Aorta (tissue), 5 donors: Measurements from ENCODE around the gene NKAPL. TPM values are rescaled to one million over a fixed set of nuclear protein-coding genes. Genes with fewer than 3 reads are reported as not detected.

Experiments
- ATAC-seq: fragments of 200-7000 bp; cut with Tn5 transposase; one replicate; pipeline ENCODE4 v1.9.1; 2022; ENCODE audit warnings: moderate library complexity; ENCODE audit not compliant: low FRiP score
- DNase-seq, 2 donors: peaks; one replicate each; pipeline ENCODE4 v3.0.0-alpha.2; 2020
- H3K27ac ChIP-seq, 2 donors: one replicate each; pipeline ENCODE4 v1.5.1; 2013; ENCODE audit warnings: low read length in 2 of 2, mild to moderate bottlenecking in 2 of 2, moderate library complexity in 2 of 2, control low read depth in 1 of 2, inconsistent platforms in 1 of 2, low read depth in 1 of 2
- H3K27me3 ChIP-seq, 2 donors: one replicate each; pipeline ENCODE4 v1.6.1; 2013; ENCODE audit warnings: control low read depth in 1 of 2, low read length in 1 of 2, mild to moderate bottlenecking in 1 of 2, moderate library complexity in 1 of 2; ENCODE audit not compliant: insufficient read depth in 2 of 2, control insufficient read depth in 1 of 2
- H3K36me3 ChIP-seq, 2 donors: one replicate each; pipeline ENCODE4 v1.6.1; 2013; ENCODE audit warnings: control low read depth in 1 of 2, low read length in 1 of 2, mild to moderate bottlenecking in 1 of 2; ENCODE audit not compliant: insufficient read depth in 2 of 2, control insufficient read depth in 1 of 2
- H3K4me1 ChIP-seq, 2 donors: one replicate each; pipeline ENCODE4 v1.6.1; 2013; ENCODE audit warnings: low read length in 2 of 2, control low read depth in 1 of 2, mild to moderate bottlenecking in 1 of 2, moderate library complexity in 1 of 2; ENCODE audit not compliant: insufficient read depth in 2 of 2, control insufficient read depth in 1 of 2
- H3K4me3 ChIP-seq, 2 donors: one replicate each; pipeline ENCODE4 v1.5.1; 2013; ENCODE audit warnings: low read length in 2 of 2, control low read depth in 1 of 2, mild to moderate bottlenecking in 1 of 2
- H3K9me3 ChIP-seq: one replicate; pipeline ENCODE4 v1.6.1; 2013; ENCODE audit warnings: mild to moderate bottlenecking, low read length; ENCODE audit not compliant: control insufficient read depth
- WGBS, 2 donors: extraction: QIAGEN DNeasy Blood & Tissue Kit; methylation state at CpG; one replicate each; pipeline ENCODE4 v1.1.7; 2013; 5-methylcytosine and 5-hydroxymethylcytosine counted together
- intact Hi-C, 2 donors: fragments of 100-400 bp; cut with DNase I; formaldehyde crosslinking; loops; one replicate each; pipeline versions ENCODE4 v1.14.2 to v1.15.0; 2022
- polyA plus RNA-seq, 2 donors: library from polyadenylated mRNA; stranded (reverse); fragments of 200-250 nt; gene quantifications; one replicate each; pipeline ENCODE4 v1.2.3, GENCODE V29; 2013
- total RNA-seq, 2 donors: library from RNA; stranded (reverse); fragmentation: NEBNext Ultra II Directional; extraction: Animal tissue kit (Norgen Biotek cat#: 25700); gene quantifications; one replicate each; pipeline ENCODE4 v1.2.1, GENCODE V29; 2021
- donor health status: healthy with polysubstance abuse.
- donor health status: Bipolar disorder and iron deficiency.
- donor health status: DM: no; HTN: no; CAD: no.
- donor health status: DM: no; HTN: no; CAD: no.
- donor health status: DM: yes; HTN: yes; CAD: no.

NKAPL gene
- total and polyA plus RNA-seq, 4 donors: 1.6 to 4.3 (median 2.6) TPM

DNA sequence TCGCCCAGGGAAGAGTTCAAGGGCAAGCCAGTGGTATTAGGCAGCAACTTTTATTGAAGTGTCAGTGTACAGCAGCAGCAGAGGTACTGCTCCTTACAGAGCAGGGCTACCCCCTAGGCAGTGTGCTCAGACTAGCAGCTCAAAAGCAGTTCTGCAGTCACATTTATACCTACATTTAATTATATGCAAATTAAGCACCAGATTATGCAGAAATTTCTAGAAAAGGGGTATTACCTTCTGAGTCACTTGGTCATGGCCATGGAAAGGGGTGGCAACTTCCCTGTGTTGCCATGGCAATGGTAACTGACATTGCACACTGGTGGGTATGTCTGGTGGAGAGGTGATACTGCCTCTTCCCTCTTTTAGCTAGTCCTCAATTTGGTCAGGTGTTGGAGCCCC is 5.0 kb upstream of the NKAPL start:
- H3K4me3 ChIP-seq: no peak overlapping the region
- ATAC-seq (no peak), DNase-seq (no peak)
- intact Hi-C loops: loop anchor here (5.0 to 10.0 kb wide), 4 partner anchors 37 to 119 kb away; partner anchors contain the start of gene ZKSCAN8 (in 1 of the 2)
- H3K27me3 ChIP-seq: no peaks in the 10 kb centered on the region
- no peaks in the 10 kb centered on the region for H3K9me3 ChIP-seq
- 68 to 72% methylated on average over 1 of the region's 1 CpG for WGBS, 2 donors
- no peak overlapping the region for H3K27ac ChIP-seq
- no peaks in the 10 kb centered on the region for H3K4me1 ChIP-seq
- no peaks in the 10 kb centered on the region for H3K36me3 ChIP-seq

DNA sequence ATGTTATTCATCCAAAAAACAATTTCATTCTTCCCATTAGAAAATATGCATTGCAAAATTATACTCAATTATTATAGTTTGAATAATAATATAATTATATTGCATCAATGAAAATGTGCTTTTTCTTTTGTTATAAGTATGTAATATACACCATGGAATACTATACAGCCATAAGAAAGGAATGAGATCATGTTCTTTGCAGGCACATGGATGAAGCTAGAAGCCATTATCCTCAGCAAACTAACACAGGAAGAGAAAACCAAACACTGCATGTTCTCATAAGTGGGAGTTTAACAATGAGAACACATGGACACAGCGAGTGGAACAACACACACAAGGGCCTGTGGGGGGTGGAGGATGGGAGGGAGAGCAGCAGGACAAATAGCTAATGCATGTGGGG is 2.1 kb upstream of the NKAPL start:
- intact Hi-C loops: loop anchor here (10.0 kb wide), 3 partner anchors 98 to 122 kb away; partner anchors contain the start of gene ZKSCAN8 (in 1 of the 2)
- Histone ChIP-seq H3K9me3 (peaks cover 3% of the 10 kb centered on the region), H3K36me3 (no peaks in the 10 kb centered on the region), H3K27ac (no peak overlapping the region), H3K4me1 (no peaks in the 10 kb centered on the region), H3K4me3 (no peak overlapping the region), H3K27me3 (no peaks in the 10 kb centered on the region)
- WGBS, 2 donors: 0% methylated on average over 1 of the region's 1 CpG
- ATAC-seq: no peak
- no peak for DNase-seq

DNA sequence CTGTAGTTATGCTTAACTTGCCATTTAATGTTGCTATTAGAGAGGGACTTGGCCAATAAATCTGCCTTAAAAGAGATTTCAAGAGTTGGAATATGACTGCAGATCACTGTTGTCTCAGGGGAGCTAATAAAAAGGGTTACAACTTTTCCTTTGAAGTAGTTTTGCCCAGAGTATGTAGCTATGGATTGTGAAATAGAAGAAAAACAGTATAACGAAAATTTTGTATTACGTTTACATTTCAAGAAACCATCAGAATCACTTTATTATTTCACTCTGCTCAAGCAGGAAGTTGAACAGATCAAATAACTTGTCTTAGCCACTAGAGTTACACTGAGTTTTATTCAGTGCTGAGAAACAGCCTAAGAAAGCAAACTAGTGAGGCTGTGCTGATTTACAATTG is 4.8 kb downstream of the NKAPL start:
- ATAC-seq (no peak), DNase-seq (no peak)
- no peaks in the 10 kb centered on the region for H3K36me3 ChIP-seq
- H3K27ac ChIP-seq: no peak overlapping the region
- intact Hi-C loops: no loop called here
- H3K4me1 ChIP-seq: peaks cover 0 to 3% of the 10 kb centered on the region in 2 donors
- peaks cover 3% of the 10 kb centered on the region for H3K9me3 ChIP-seq
- WGBS, 2 donors: 38 to 46% methylated on average over 2 of the region's 2 CpGs
- H3K4me3 ChIP-seq: no peak overlapping the region
- no peaks in the 10 kb centered on the region for H3K27me3 ChIP-seq

DNA sequence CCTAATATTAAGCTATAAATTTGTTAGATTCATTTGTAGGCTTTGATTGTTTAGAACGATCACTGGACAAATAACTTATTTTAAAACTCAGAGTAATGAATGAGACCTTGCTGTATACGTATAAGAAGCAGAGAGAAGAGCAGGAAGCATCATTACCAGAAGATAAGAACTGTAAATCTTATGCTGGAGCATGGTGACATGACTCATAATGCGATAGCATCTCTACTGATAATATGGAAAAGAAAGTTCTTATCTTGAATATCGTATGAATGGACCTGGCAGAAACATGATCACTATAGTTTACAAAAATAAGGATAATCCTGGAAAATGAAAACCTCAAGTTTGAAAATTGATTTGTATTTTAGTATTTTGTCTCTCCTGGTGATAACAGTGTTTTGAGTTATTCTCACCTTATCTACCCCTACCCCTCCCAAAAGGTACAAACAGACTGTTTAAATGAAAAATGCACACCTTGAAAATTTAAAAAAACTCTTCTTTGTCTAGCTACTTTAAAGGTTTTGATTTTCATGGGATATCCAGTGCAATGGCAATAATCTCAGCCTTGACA is 5.8 kb downstream of the NKAPL start:
- Histone ChIP-seq H3K4me3 (no peak overlapping the region), H3K27me3 (no peaks in the 10 kb centered on the region), H3K36me3 (no peaks in the 10 kb centered on the region), H3K4me1 (peaks cover 0 to 3% of the 10 kb centered on the region in 2 donors), H3K9me3 (peaks cover 3% of the 10 kb centered on the region), H3K27ac (no peak overlapping the region)
- intact Hi-C loops: loop anchor here in 1 of 2 donors (5.0 kb wide), 2 partner anchors 38 to 72 kb away; partner anchors contain the start of genes ZSCAN31 and ZSCAN9
- 62 to 67% methylated on average over 4 of the region's 4 CpGs for WGBS, 2 donors
- ATAC-seq (no peak), DNase-seq (no peak)

DNA sequence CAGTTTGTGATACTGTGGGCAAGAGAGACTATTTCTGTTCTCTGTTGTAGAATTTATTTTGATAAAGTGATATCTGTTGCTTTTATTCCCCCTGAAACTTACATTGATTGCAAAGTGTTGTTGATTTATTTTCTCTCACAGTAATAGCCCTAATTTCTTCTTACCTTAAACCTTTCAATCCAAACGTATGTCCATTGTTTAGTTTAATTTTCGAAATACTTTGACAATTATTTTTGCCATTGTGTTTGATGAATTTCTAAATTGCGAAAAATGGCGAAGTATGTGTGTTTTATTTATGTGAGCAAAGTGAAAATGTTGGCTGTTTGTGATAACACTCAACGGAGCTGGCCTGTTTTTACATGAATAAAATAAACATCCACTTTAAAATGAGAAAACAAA is 7.5 kb downstream of the NKAPL start:
- 4 to 5% methylated on average over 5 of the region's 5 CpGs for WGBS, 2 donors
- peaks cover 0 to 3% of the 10 kb centered on the region in 2 donors for H3K4me1 ChIP-seq
- H3K27ac ChIP-seq: no peak overlapping the region
- ATAC-seq (no peak), DNase-seq (no peak)
- H3K9me3 ChIP-seq: no peaks in the 10 kb centered on the region
- intact Hi-C loops: loop anchor here in 1 of 2 donors (5.0 kb wide), 2 partner anchors 39 to 71 kb away; partner anchors contain the start of genes ZSCAN31 and ZSCAN9
- peak overlapping the region; percentile 72 to 77 for H3K4me3 ChIP-seq
- H3K36me3 ChIP-seq: no peaks in the 10 kb centered on the region
- no peaks in the 10 kb centered on the region for H3K27me3 ChIP-seq

DNA sequence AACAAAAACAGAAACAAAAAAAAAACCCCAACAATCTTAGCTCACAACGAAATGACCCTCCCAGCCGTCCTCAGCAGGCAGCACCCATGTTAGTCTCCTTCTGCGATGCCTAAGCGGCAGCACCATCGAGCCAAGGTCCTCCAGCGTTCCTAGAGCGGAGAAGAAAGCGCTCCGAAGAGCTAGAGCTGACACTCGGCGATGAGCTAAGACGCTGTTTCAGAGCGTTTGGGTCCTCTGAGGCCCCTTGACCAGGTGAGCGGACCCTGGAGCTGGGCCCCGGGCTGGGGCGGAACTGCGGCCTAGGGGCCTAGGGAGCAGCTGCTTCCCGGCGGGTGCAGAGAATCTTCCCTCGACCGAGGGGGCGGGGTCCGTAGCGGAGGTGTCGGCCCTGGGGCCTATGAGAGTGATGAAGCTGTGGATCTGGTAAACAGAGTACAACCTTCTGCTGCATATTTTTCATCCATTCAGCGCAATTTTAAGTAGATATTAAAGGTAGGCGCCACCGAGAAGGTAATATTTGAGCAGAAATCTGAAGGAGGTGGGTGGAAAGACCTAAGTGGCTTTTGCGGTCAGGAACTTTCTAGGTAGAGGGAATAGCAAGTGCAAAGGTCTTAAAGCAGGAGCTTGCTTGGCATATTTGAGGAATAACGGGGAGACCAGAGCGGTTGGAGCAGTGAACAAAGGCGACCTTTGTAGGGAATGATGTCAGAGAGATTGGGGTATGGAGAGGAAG is 8.0 kb downstream of the NKAPL start, which contains the start of gene ZSCAN26:
TSS of gene ZSCAN26 (plus strand) at position 182 of the 733 bp plus-strand sequence. CDS start 4,777 bp downstream, outside the sequence.
- intact Hi-C loops: loop anchor here in 1 of 2 donors (5.0 kb wide), 2 partner anchors 40 to 70 kb away; partner anchors contain the start of genes ZSCAN31 and ZSCAN9
- no peaks in the 10 kb centered on the region for H3K9me3 ChIP-seq
- WGBS, 2 donors: 0 to 1% methylated on average over 32 of the region's 32 CpGs
- DNase-seq: peak; percentile 89 to 95
- peaks cover 0 to 3% of the 10 kb centered on the region in 2 donors for H3K4me1 ChIP-seq
- H3K27ac ChIP-seq: peak within 1 kb of the TSS in 1 of 2 donors; percentile 11
- H3K4me3 ChIP-seq: peak within 1 kb of the TSS; percentile 72 to 77
- ATAC-seq: peak; percentile 97
- H3K27me3 ChIP-seq: no peaks in the 10 kb centered on the region
- peaks cover 0 to 4% of the 10 kb centered on the region in 2 donors for H3K36me3 ChIP-seq

DNA sequence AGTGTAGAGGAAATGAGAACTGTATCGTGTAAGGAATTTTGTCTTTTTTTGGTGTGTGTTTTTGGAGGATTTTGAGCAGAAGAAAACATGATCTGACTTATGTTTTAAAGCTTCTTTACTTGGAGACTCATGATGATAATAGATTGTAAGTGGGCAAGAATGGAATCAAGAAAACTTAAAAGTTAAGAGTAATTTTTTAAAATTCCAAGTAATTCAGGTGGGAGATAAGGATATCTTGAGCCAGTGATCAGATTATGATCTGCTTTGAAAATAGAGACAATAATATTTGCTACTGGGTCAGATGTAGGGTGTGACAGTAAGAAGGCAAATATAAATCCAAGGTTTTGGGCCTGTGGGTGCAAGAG is 8.6 kb downstream of the NKAPL start:
- DNase-seq: no peak
- Histone ChIP-seq H3K27ac (no peak overlapping the region), H3K36me3 (peaks cover 0 to 7% of the 10 kb centered on the region in 2 donors), H3K27me3 (no peaks in the 10 kb centered on the region), H3K4me3 (peak overlapping the region; percentile 67 to 72), H3K4me1 (peaks cover 0 to 3% of the 10 kb centered on the region in 2 donors), H3K9me3 (no peaks in the 10 kb centered on the region)
- intact Hi-C loops: loop anchor here in 1 of 2 donors (5.0 kb wide), 2 partner anchors 40 to 70 kb away; partner anchors contain the start of genes ZSCAN31 and ZSCAN9
- WGBS, 2 donors: 0 to 4% methylated on average over 1 of the region's 1 CpG
- no peak for ATAC-seq

DNA sequence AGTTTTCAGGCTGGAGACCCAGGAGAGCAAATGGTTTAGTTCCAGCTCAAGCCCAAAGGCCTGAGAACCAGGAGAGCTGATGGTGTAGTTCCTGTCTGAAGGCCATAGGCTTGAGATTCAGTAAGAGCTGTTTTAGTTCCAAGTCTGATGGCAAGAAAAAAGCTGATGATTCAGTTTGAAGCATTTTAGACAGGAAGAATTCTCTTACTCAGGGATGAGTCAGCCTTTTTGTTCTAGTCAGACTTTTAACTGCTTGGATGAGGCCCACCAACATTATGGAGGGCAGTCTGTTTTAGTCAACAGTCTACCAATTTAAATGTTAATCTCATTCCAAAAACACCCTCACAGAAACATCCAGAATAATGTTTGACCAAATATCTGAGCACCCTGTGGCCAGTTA is 10.4 kb downstream of the NKAPL start:
- Histone ChIP-seq H3K4me3 (no peak overlapping the region), H3K27ac (no peak overlapping the region), H3K4me1 (peaks cover 0 to 3% of the 10 kb centered on the region in 2 donors), H3K27me3 (no peaks in the 10 kb centered on the region), H3K36me3 (peaks cover 4 to 9% of the 10 kb centered on the region in 2 donors), H3K9me3 (no peaks in the 10 kb centered on the region)
- intact Hi-C loops: loop anchor here in 1 of 2 donors (5.0 kb wide), 2 partner anchors 42 to 68 kb away; partner anchors contain the start of genes ZSCAN31 and ZSCAN9
- no peak for ATAC-seq
- no peak for DNase-seq
